IMR-90 (cell line): ENCODE measurements around the gene FMNL1. TPM values are rescaled to one million over a fixed set of nuclear protein-coding genes. Genes with fewer than 3 reads are reported as not detected.

Experiments used
- ATAC-seq: fragments of 200-7000 bp; cut with Tn5 transposase; 2 replicates; pipeline ENCODE4 v1.9.1; 2020; ENCODE audit warnings: low read depth, mild to moderate bottlenecking, moderate library complexity
- BruUV-seq: library from RNA; stranded (reverse); fragments of 400-500 nt; replicated peaks from 2 replicates; lab custom pipeline; 2021; lab: Mats Ljungman, UMichigan
- CTCF ChIA-PET: fragments of 300-600 bp; formaldehyde crosslinking; extraction: SDS; loops from one replicate; lab custom pipeline; 2021; ENCODE audit warnings: antibody characterized with exemption; lab: Yijun Ruan, JAX
- POLR2A ChIA-PET: fragments of 300-600 bp; sonication (Branson Sonifier 250); formaldehyde crosslinking; loops from one replicate; lab custom pipeline; 2022; ENCODE audit warnings: antibody characterized with exemption; ENCODE audit not compliant: unreplicated experiment; lab: Charles Lee
- DNase-seq: peaks from one replicate; pipeline ENCODE4 v3.0.0; 2013
- H2AFZ ChIP-seq: replicated peaks from 2 replicates; pipeline ENCODE3; 2013; ENCODE audit warnings: low read length, mild to moderate bottlenecking; ENCODE audit not compliant: poor library complexity
- H2AK5ac ChIP-seq: 2 replicates; pipeline ENCODE4 v1.6.1; 2013; ENCODE audit warnings: low read depth, low read length, inconsistent platforms
- H2AK9ac ChIP-seq: replicated peaks from 2 replicates; pipeline ENCODE3; 2013; ENCODE audit warnings: mild to moderate bottlenecking, low read depth, low read length, moderate library complexity; ENCODE audit not compliant: poor library complexity
- H2BK120ac ChIP-seq: 2 replicates; pipeline ENCODE4 v1.6.1; 2013; ENCODE audit warnings: low read depth, low read length, inconsistent platforms
- H2BK15ac ChIP-seq: 3 replicates; pipeline ENCODE4 v1.6.1; 2013; ENCODE audit warnings: low read depth, low read length, inconsistent platforms
- H2BK20ac ChIP-seq: 2 replicates; pipeline ENCODE4 v1.6.1; 2013; ENCODE audit warnings: low read depth, mild to moderate bottlenecking, inconsistent platforms, low read length, moderate library complexity
- H2BK5ac ChIP-seq: 2 replicates; pipeline ENCODE4 v1.6.1; 2013; ENCODE audit warnings: mild to moderate bottlenecking, low read depth, low read length, inconsistent platforms; ENCODE audit not compliant: poor library complexity, severe bottlenecking
- H3K14ac ChIP-seq: replicated peaks from 2 replicates; pipeline ENCODE4 v1.6.1; 2013; ENCODE audit warnings: low read depth, low read length, inconsistent platforms
- H3K18ac ChIP-seq: 2 replicates; pipeline ENCODE4 v1.6.1; 2013; ENCODE audit warnings: low read depth, low read length, control low read depth
- H3K23ac ChIP-seq: 2 replicates; pipeline ENCODE4 v1.6.1; 2013; ENCODE audit warnings: low read depth, low read length, inconsistent platforms
- H3K27ac ChIP-seq: 2 replicates; pipeline ENCODE4 v1.5.1; 2013; ENCODE audit warnings: mild to moderate bottlenecking, control low read depth, low read length; ENCODE audit not compliant: insufficient read depth
- H3K27me3 ChIP-seq: 2 replicates; pipeline ENCODE4 v1.6.1; 2013; ENCODE audit warnings: low read length; ENCODE audit not compliant: control insufficient read depth, insufficient read depth
- H3K36me3 ChIP-seq: 2 replicates; pipeline ENCODE4 v1.6.1; 2013; ENCODE audit warnings: low read length, mixed read lengths; ENCODE audit not compliant: control insufficient read depth, insufficient read depth
- H3K4ac ChIP-seq: 2 replicates; pipeline ENCODE4 v1.6.1; 2013; ENCODE audit warnings: low read depth, low read length, inconsistent platforms
- H3K4me1 ChIP-seq: 2 replicates; pipeline ENCODE4 v1.6.1; 2013; ENCODE audit warnings: low read length, mixed read lengths; ENCODE audit not compliant: control insufficient read depth, insufficient read depth
- H3K4me2 ChIP-seq: 2 replicates; pipeline ENCODE4 v1.6.1; 2013; ENCODE audit warnings: low read depth, mild to moderate bottlenecking, control low read depth, low read length, moderate library complexity
- H3K4me3 ChIP-seq: 2 replicates; pipeline ENCODE4 v1.5.1; 2013; ENCODE audit warnings: low read depth, mild to moderate bottlenecking, control low read depth, low read length, moderate library complexity; ENCODE audit not compliant: insufficient read depth
- H3K56ac ChIP-seq: 2 replicates; pipeline ENCODE4 v1.6.1; 2013; ENCODE audit warnings: low read length, inconsistent platforms; ENCODE audit not compliant: insufficient read depth; ENCODE audit errors: extremely low read depth
- H3K79me1 ChIP-seq, 2 experiments: 2 replicates each; pipeline ENCODE4 v1.6.1; 2013; ENCODE audit warnings: low read length in 2 of 2, inconsistent platforms in 1 of 2, low read depth in 1 of 2
- H3K9ac ChIP-seq: 2 replicates; pipeline ENCODE4 v1.6.1; 2013; ENCODE audit warnings: low read depth, low read length, control low read depth
- H3K9me1 ChIP-seq: 2 replicates; pipeline ENCODE4 v1.6.1; 2013; ENCODE audit warnings: low read length, inconsistent platforms; ENCODE audit not compliant: insufficient read depth
- H3K9me3 ChIP-seq: 2 replicates; pipeline ENCODE4 v1.6.1; 2013; ENCODE audit warnings: low read length; ENCODE audit not compliant: control insufficient read depth, insufficient read depth
- H4K20me1 ChIP-seq: 2 replicates; pipeline ENCODE4 v1.6.1; 2013; ENCODE audit warnings: low read length, inconsistent platforms; ENCODE audit not compliant: insufficient read depth
- H4K5ac ChIP-seq: 2 replicates; pipeline ENCODE4 v1.6.1; 2013; ENCODE audit warnings: mild to moderate bottlenecking, low read depth, low read length, control low read depth
- H4K8ac ChIP-seq, 2 experiments: 2 replicates each; pipeline ENCODE4 v1.6.1; 2013; ENCODE audit warnings: low read depth in 2 of 2, low read length in 2 of 2, control low read depth in 1 of 2, inconsistent platforms in 1 of 2
- H4K91ac ChIP-seq: 2 replicates; pipeline ENCODE4 v1.6.1; 2013; ENCODE audit warnings: low read depth, low read length, inconsistent platforms; ENCODE audit not compliant: insufficient read depth
- BHLHE40 ChIP-seq: fragments of 150-350 bp; IDR thresholded peaks from 2 replicates; pipeline ENCODE4 v1.6.1; 2016; ENCODE audit warnings: mild to moderate bottlenecking, low read depth, low read length
- CEBPB ChIP-seq: IDR thresholded peaks from 2 replicates; pipeline ENCODE4 v1.6.1; 2012; ENCODE audit warnings: low read depth, low read length, improper control_type of control experiment
- CHD1 ChIP-seq: IDR thresholded peaks from 2 replicates; pipeline ENCODE4 v1.6.1; 2012; ENCODE audit warnings: low read depth, low read length, improper control_type of control experiment
- CTCF ChIP-seq: conservative IDR thresholded peaks from 2 replicates; pipeline ENCODE4 v1.5.1; 2012; ENCODE audit warnings: mild to moderate bottlenecking, low read depth, low read length, improper control_type of control experiment
- ELK1 ChIP-seq: fragments of 150-350 bp; IDR thresholded peaks from 2 replicates; pipeline ENCODE4 v1.6.1; 2016; ENCODE audit warnings: low read depth, mild to moderate bottlenecking, low read length, moderate library complexity, borderline replicate concordance
- FOS ChIP-seq: fragments of 150-350 bp; IDR thresholded peaks from 2 replicates; pipeline ENCODE4 v1.6.1; 2016; ENCODE audit warnings: low read depth, low read length
- MAFK ChIP-seq: IDR thresholded peaks from 2 replicates; pipeline ENCODE4 v1.6.1; 2012; ENCODE audit warnings: low read depth, low read length, improper control_type of control experiment
- MAZ ChIP-seq: IDR thresholded peaks from 2 replicates; pipeline ENCODE4 v1.6.1; 2012; ENCODE audit warnings: low read depth, mild to moderate bottlenecking, low read length, improper control_type of control experiment, moderate library complexity, borderline replicate concordance
- MXI1 ChIP-seq: IDR thresholded peaks from 2 replicates; pipeline ENCODE4 v1.6.1; 2012; ENCODE audit warnings: low read depth, mild to moderate bottlenecking, low read length, moderate library complexity, borderline replicate concordance
- NFE2L2 ChIP-seq: fragments of 150-350 bp; IDR thresholded peaks from 2 replicates; pipeline ENCODE4 v1.6.1; 2016; ENCODE audit warnings: low read depth, mild to moderate bottlenecking, low read length
- POLR2A ChIP-seq: IDR thresholded peaks from 2 replicates; pipeline ENCODE4 v1.6.1; 2012; ENCODE audit warnings: mild to moderate bottlenecking, low read depth, low read length
- RAD21 ChIP-seq: IDR thresholded peaks from 2 replicates; pipeline ENCODE4 v1.6.1; 2012; ENCODE audit warnings: low read length, improper control_type of control experiment
- RCOR1 ChIP-seq: IDR thresholded peaks from 2 replicates; pipeline ENCODE4 v1.6.1; 2012; ENCODE audit warnings: mild to moderate bottlenecking, low read length, improper control_type of control experiment; ENCODE audit not compliant: insufficient replicate concordance
- RFX5 ChIP-seq: IDR thresholded peaks from 2 replicates; pipeline ENCODE4 v1.8.0; 2012; ENCODE audit warnings: low read depth, mild to moderate bottlenecking, low read length, moderate library complexity
- SMC3 ChIP-seq: fragments of 150-350 bp; IDR thresholded peaks from 2 replicates; pipeline ENCODE4 v1.6.1; 2016; ENCODE audit warnings: low read depth, mild to moderate bottlenecking, antibody characterized with exemption, low read length, moderate library complexity
- USF2 ChIP-seq: fragments of 150-350 bp; IDR thresholded peaks from 2 replicates; pipeline ENCODE4 v1.6.1; 2017; ENCODE audit warnings: mild to moderate bottlenecking, antibody characterized with exemption, low read length, low read depth
- WGBS, 2 experiments: methylation state at CpG; one replicate each; pipeline versions ENCODE4 v1.1.5 to v1.1.7; 2013; ENCODE audit warnings: missing lambda C conversion rate in 2 of 2; ENCODE audit not compliant: insufficient read length in 1 of 2; ENCODE audit errors: extremely low coverage in 2 of 2; 5-methylcytosine and 5-hydroxymethylcytosine counted together
- dilution Hi-C: fragments of 300-500 bp; cut with HindIII; formaldehyde crosslinking; loops from one replicate; pipeline ENCODE4 v1.14.3; 2018; ENCODE audit warnings: low sequenced_read_pairs; ENCODE audit not compliant: unreplicated experiment
- in situ Hi-C: fragments of 300-500 bp; cut with MboI; formaldehyde crosslinking; loops from 3 replicates; pipeline ENCODE4 v1.14.3; 2019; ENCODE audit warnings: low sequenced_read_pairs, inconsistent platforms, mixed read lengths
- intact Hi-C: fragments of 100-400 bp; cut with micrococcal nuclease; formaldehyde crosslinking; loops from 2 replicates; pipeline ENCODE4 v1.10.0; 2022
- polyA plus RNA-seq, 3 experiments: library from polyadenylated mRNA; depleted of rRNA; stranded (reverse); fragments of >200 nt; gene quantifications; 2 replicates each; pipeline ENCODE4 v1.2.3, GENCODE V29; 2012; ENCODE audit warnings: low replicate concordance in 1 of 3
- total RNA-seq: library from RNA; depleted of rRNA; stranded (reverse); fragments of >200 nt; gene quantifications from 2 replicates; pipeline ENCODE4 v1.2.3, GENCODE V29; 2012

The FMNL1 gene
- total and polyA plus RNA-seq, 2 of the 4 experiments (the other 2 are of a cell fraction): 0.36 to 2.3 TPM

- Histone ChIP-seq H2BK15ac (no peak overlapping the region), H2BK20ac (no peak overlapping the region), H3K4me1 (peaks cover 4% of the 10 kb centered on the region; the same call in 1 of the 2 replicates), H3K27me3 (peaks cover 4% of the 10 kb centered on the region; the same call in 1 of the 2 replicates), H3K9me1 (no peaks in the 10 kb centered on the region), H2BK120ac (no peak overlapping the region), H4K91ac (no peak overlapping the region), H3K27ac (no peak overlapping the region), H3K79me1 (no peaks in the 10 kb centered on the region), H3K9ac (no peak overlapping the region), H3K4ac (no peak overlapping the region), H3K36me3 (peaks cover 6% of the 10 kb centered on the region; the same call in 1 of the 2 replicates), H2AK5ac (no peak overlapping the region), H3K23ac (no peak overlapping the region), H4K20me1 (no peaks in the 10 kb centered on the region), H3K4me2 (no peak overlapping the region), H2AK9ac (no peak overlapping the region), H3K9me3 (no peaks in the 10 kb centered on the region), H3K56ac (no peak overlapping the region), H3K4me3 (no peak overlapping the region), H3K18ac (no peak overlapping the region), H4K5ac (no peak overlapping the region), H2AFZ (no peak overlapping the region), H3K14ac (no peak overlapping the region), H4K8ac (no peak overlapping the region), H2BK5ac (no peak overlapping the region)
- DNase-seq (no peak), ATAC-seq (no peak)
- ChIA-PET POLR2A (no interaction called here), CTCF (interaction anchor here (1.3 kb wide), 1 partner anchor 102 kb away, joined by 3 read pairs; the partner anchor contains the start of gene ACBD4)
- in situ Hi-C loops (no loop called here), intact Hi-C loops (no loop called here), dilution Hi-C loops (no loop called here)
- BruUV-seq: no TSS peak
- no CpG with 5 or more reads among the region's 2 CpGs for WGBS, 2 experiments
- TF ChIP-seq RCOR1: no peak
- TF ChIP-seq MAFK: no peak
- no peak for TF ChIP-seq ELK1
- no peak for TF ChIP-seq FOS
- no peak for TF ChIP-seq SMC3
- TF ChIP-seq CEBPB: no peak
- no peak for TF ChIP-seq USF2
- no peak for TF ChIP-seq NFE2L2
- no peak for TF ChIP-seq CTCF
- no peak for TF ChIP-seq RFX5
- TF ChIP-seq MXI1: no peak
- TF ChIP-seq RAD21: no peak
- no peak for TF ChIP-seq MAZ
- no peak for TF ChIP-seq CHD1
- no peak for TF ChIP-seq POLR2A
- TF ChIP-seq BHLHE40: no peak
Observed at GRCh38 chr17:45237686-45238085, 16.0 kb downstream of the FMNL1 start.
